ENCODE data around the gene MEIOSIN. TPM values are rescaled to one million over a fixed set of nuclear protein-coding genes. Genes with fewer than 3 reads are reported as not detected.

Gene MEIOSIN
- total and polyA plus RNA-seq, 9 of the 15 experiments (the other 6 are each of a cell fraction or from before 2014, with no cell fraction given) = 0.06 to 2.0 (median 0.76) TPM

- no peak for TF ChIP-seq NR4A1 (CRISPR knock-in tag; IDR thresholded peaks at IDR 0.05)
- 0 out of 2 replicates have a peak, but pooled peaks have one; percentile 65 for TF ChIP-seq NR4A1 (tag; IDR thresholded peaks at IDR 0.05)
- TF ChIP-seq CHD1 (IDR thresholded peaks at IDR 0.05; ENCODE audit: low read length) = no peak
- peak; percentile 93 for TF ChIP-seq ZNF592 (IDR thresholded peaks at IDR 0.05)
- TF ChIP-seq BACH1 (tag; IDR thresholded peaks at IDR 0.05) = peak; percentile 89
- no peak for TF ChIP-seq RBM34 (IDR thresholded peaks at IDR 0.05; ENCODE audit: borderline replicate concordance, insufficient read depth, low read length)
- TF ChIP-seq MAFK (IDR thresholded peaks at IDR 0.05; ENCODE audit: low read length) = peak; percentile 99
- no peak for TF ChIP-seq ZNF512 (tag; IDR thresholded peaks at IDR 0.05)
- TF ChIP-seq EP400 (IDR thresholded peaks at IDR 0.05) = peak; percentile 54; the same call in 1 of the 2 replicates
- no peak for TF ChIP-seq PML (IDR thresholded peaks at IDR 0.05; ENCODE audit: low read length)
- no peak for TF ChIP-seq ZNF217 (CRISPR knock-in tag; IDR thresholded peaks at IDR 0.05)
- TF ChIP-seq ATF7 (IDR thresholded peaks at IDR 0.05) = peak; percentile 45
- no peak for TF ChIP-seq MLLT1 (IDR thresholded peaks at IDR 0.05)
- no peak for TF ChIP-seq NONO (IDR thresholded peaks at IDR 0.05; ENCODE audit: low read depth in 2 of 2, low read length in 1 of 2)
- TF ChIP-seq THRB (CRISPR knock-in tag; conservative IDR thresholded peaks at IDR 0.05) = no peak
- peak; percentile 52; the same call in 1 of the 2 replicates for TF ChIP-seq ZNF395 (CRISPR knock-in tag; IDR thresholded peaks at IDR 0.05)
- TF ChIP-seq ZNF311 (CRISPR knock-in tag; IDR thresholded peaks at IDR 0.05) = no peak
Measured at GRCh38 chr19:45809643-45810159, 76.5 kb downstream of the MEIOSIN start (continued).
